Melanocyte of skin (primary cell): ENCODE results near the gene SRRM1. TPM values are rescaled to one million over a fixed set of nuclear protein-coding genes. Genes with fewer than 3 reads are reported as not detected.

Experiments used
- small RNA-seq, 2 donors: library from RNA; depleted of rRNA; stranded (forward); fragments of <200 nt; gene quantifications; one replicate each; pipeline ENCODE3, GENCODE V24; 2012
- total RNA-seq, 2 donors: library from RNA; depleted of rRNA; stranded (reverse); fragments of >200 nt; gene quantifications; 2 replicates each; pipeline ENCODE4 v1.2.3, GENCODE V29; 2012

The SRRM1 gene
- 10 to 100 TPM; 57.5 to 57.9 TPM for total RNA-seq

GRCh38 chr1:24642481-24643362 is at the start of gene SRRM1:
Gene SRRM1, plus strand, starts transcription at chr1:24643302. Its CDS starts 25 bp downstream, at chr1:24643327.

Small RNA genes lying within 50 kb of the gene (small RNA-seq; reads per million reads assigned to genes)
- gene RF00019 = 0 reads per million in 2 donors

Other genes with a start within 250 kb of the SRRM1 start
- gene STPG1, start 229.5 kb upstream of the SRRM1 start, total RNA-seq = 10 to 100 TPM in 1 of 2 donors, 1 to 10 TPM in 1; 9.0 to 12.4 TPM
- gene NIPAL3, start 227.5 kb upstream of the SRRM1 start, total RNA-seq = 10 to 100 TPM; 20.6 to 47.1 TPM
- gene RCAN3, start 140.5 kb upstream of the SRRM1 start, total RNA-seq = 10 to 100 TPM; 13.7 to 23.4 TPM
- gene NCMAP, start 87.2 kb upstream of the SRRM1 start, total RNA-seq = under 1 TPM in 1 of 2 donors, not detected in 1; under 0.01 TPM
- gene CLIC4, start 102.1 kb downstream of the SRRM1 start, total RNA-seq = 100 to 1,000 TPM; 155 to 234 TPM